SK-N-MC (cell line): Measurements from ENCODE around the gene GPX5.

Source experiments
- EZH2 ChIP-seq: fragments of 200-600 bp; sonication (generic); IDR thresholded peaks from one replicate; pipeline ENCODE4 v1.6.1; 2017; ENCODE audit warnings: antibody characterized with exemption
- FOXP2 ChIP-seq: optimal IDR thresholded peaks from 2 replicates; pipeline ENCODE3; 2011; ENCODE audit warnings: mild to moderate bottlenecking, moderate library complexity; ENCODE audit not compliant: insufficient read depth; ENCODE audit errors: extremely low read length, control extremely low read depth
- POLR2AphosphoS5 ChIP-seq: IDR thresholded peaks from 2 replicates; pipeline ENCODE4 v1.6.1; 2012; ENCODE audit warnings: mild to moderate bottlenecking, low read depth, low read length, borderline replicate concordance

- no peak for TF ChIP-seq EZH2
- no peak for TF ChIP-seq POLR2AphosphoS5
- no peak for TF ChIP-seq FOXP2
Observed at GRCh38 chr6:28566527-28567252, 41.0 kb downstream of the GPX5 start.
